PFSK-1 (cell line): ENCODE data around the gene FRMD3.

Experiments
- FOXP2 ChIP-seq: optimal IDR thresholded peaks from 2 replicates; pipeline ENCODE3; 2011; ENCODE audit warnings: borderline replicate concordance, control low read depth, inconsistent platforms; ENCODE audit not compliant: insufficient read depth; ENCODE audit errors: extremely low read length, extremely low read depth
- POLR2AphosphoS5 ChIP-seq: IDR thresholded peaks from 2 replicates; pipeline ENCODE4 v1.6.1; 2012; ENCODE audit warnings: low read depth, mild to moderate bottlenecking, control low read depth, low read length, moderate library complexity
- TAF1 ChIP-seq: IDR thresholded peaks from 2 replicates; pipeline ENCODE4 v1.6.1; 2012; ENCODE audit warnings: low read length, control low read depth, borderline replicate concordance; ENCODE audit not compliant: insufficient read depth
- TF ChIP-seq, protein P1 (sequence below), 2 experiments: IDR thresholded peaks; 2 replicates each; pipeline versions ENCODE4 v1.6.1 to v1.8.0; 2011 to 2012; ENCODE audit warnings: low read depth in 2 of 2, low read length in 2 of 2, control low read depth in 1 of 2, inconsistent platforms in 1 of 2, mild to moderate bottlenecking in 1 of 2, moderate library complexity in 1 of 2; ENCODE audit not compliant: insufficient read depth in 1 of 2

DNA sequence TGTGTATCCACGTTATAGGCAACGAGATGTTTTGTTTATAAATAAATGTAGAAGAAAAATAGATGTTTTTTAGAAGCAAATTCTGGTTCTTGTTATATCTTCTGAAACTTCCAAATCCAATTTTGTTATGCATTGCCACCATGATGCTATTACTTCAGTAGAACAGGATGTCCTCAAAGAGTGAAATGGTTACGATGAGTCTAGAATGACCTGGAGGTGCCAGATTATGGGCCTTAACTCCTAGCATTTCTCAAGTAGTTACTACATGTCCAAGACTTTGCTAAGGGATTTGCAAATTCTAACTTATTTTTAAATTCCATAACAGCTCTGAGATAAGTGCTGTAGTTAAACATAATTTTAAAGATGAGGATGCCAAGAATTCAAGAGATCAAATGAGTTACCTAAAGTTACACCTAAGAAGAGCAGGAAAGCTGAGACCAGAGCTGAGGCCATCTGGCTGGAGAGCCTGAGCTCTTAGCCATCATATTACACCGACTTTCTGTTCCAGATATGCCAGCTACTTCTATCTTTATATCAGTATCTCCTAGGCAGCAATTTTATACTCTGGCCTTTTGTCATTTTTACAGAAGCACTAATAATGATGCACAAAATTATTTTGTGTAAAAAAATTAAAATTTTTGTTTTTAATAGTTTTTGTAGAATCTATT is 302.0 kb downstream of the FRMD3 start:
- TF ChIP-seq POLR2AphosphoS5 (no peak), TAF1 (no peak), FOXP2 (no peak)
- TF ChIP-seq, protein P1, sequence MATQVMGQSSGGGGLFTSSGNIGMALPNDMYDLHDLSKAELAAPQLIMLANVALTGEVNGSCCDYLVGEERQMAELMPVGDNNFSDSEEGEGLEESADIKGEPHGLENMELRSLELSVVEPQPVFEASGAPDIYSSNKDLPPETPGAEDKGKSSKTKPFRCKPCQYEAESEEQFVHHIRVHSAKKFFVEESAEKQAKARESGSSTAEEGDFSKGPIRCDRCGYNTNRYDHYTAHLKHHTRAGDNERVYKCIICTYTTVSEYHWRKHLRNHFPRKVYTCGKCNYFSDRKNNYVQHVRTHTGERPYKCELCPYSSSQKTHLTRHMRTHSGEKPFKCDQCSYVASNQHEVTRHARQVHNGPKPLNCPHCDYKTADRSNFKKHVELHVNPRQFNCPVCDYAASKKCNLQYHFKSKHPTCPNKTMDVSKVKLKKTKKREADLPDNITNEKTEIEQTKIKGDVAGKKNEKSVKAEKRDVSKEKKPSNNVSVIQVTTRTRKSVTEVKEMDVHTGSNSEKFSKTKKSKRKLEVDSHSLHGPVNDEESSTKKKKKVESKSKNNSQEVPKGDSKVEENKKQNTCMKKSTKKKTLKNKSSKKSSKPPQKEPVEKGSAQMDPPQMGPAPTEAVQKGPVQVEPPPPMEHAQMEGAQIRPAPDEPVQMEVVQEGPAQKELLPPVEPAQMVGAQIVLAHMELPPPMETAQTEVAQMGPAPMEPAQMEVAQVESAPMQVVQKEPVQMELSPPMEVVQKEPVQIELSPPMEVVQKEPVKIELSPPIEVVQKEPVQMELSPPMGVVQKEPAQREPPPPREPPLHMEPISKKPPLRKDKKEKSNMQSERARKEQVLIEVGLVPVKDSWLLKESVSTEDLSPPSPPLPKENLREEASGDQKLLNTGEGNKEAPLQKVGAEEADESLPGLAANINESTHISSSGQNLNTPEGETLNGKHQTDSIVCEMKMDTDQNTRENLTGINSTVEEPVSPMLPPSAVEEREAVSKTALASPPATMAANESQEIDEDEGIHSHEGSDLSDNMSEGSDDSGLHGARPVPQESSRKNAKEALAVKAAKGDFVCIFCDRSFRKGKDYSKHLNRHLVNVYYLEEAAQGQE (IDR thresholded peaks at IDR 0.05; ENCODE audit: insufficient read depth in 1 of 2, low read depth in 2 of 2, low read length in 2 of 2), result no peak
